Activated CD4-positive, alpha-beta T cell treated with anti-CD3 and anti-CD28 coated beads, Interleukin-2, amount 10 ng/mL, durations not matched to agents 24 days and 14 days (primary cell): ENCODE measurements around the gene KLK13. TPM values are rescaled to one million over a fixed set of nuclear protein-coding genes. Genes with fewer than 3 reads are reported as not detected.

Source experiments
- DNase-seq: peaks from one replicate; pipeline ENCODE4 v3.0.0; 2022
- H3K27ac Mint-ChIP-seq: one replicate; pipeline ENCODE4 v1.8.0; 2022; ENCODE audit warnings: mild to moderate bottlenecking, mixed read lengths
- H3K27me3 Mint-ChIP-seq: one replicate; pipeline ENCODE4 v1.8.0; 2022; ENCODE audit warnings: mixed read lengths
- H3K36me3 Mint-ChIP-seq: one replicate; pipeline ENCODE4 v1.8.0; 2022; ENCODE audit warnings: low read depth, mild to moderate bottlenecking, mixed read lengths
- H3K4me1 Mint-ChIP-seq: one replicate; pipeline ENCODE4 v1.8.0; 2021; ENCODE audit warnings: mixed read lengths
- H3K4me3 Mint-ChIP-seq: one replicate; pipeline ENCODE4 v1.8.0; 2022; ENCODE audit warnings: mild to moderate bottlenecking, moderate library complexity, mixed read lengths
- H3K9me3 Mint-ChIP-seq: one replicate; pipeline ENCODE4 v1.8.0; 2021; ENCODE audit warnings: mixed read lengths
- intact Hi-C: fragments of 100-400 bp; cut with micrococcal nuclease; formaldehyde crosslinking; loops from one replicate; pipeline ENCODE4 v1.15.1; 2023
- total RNA-seq: library from RNA; stranded (reverse); gene quantifications from 2 replicates; pipeline ENCODE4 v1.2.3, GENCODE V29; 2022

The KLK13 gene
- total RNA-seq, 1 donor from 2014 or later = not detected

GRCh38 chr19:51029718-51030117 lies 35.2 kb downstream of the KLK13 start:
- intact Hi-C loops = no loop called here
- Mint-ChIP-seq H3K27ac (no peak overlapping the region), H3K4me3 (no peak overlapping the region), H3K4me1 (no peaks in the 10 kb centered on the region), H3K36me3 (no peaks in the 10 kb centered on the region), H3K9me3 (no peaks in the 10 kb centered on the region), H3K27me3 (peaks cover 3% of the 10 kb centered on the region)
- DNase-seq = no peak

- DNase-seq = no peak
- Mint-ChIP-seq H3K36me3 (no peaks in the 10 kb centered on the region), H3K9me3 (no peaks in the 10 kb centered on the region), H3K27me3 (peaks cover 3% of the 10 kb centered on the region), H3K4me3 (no peak overlapping the region), H3K27ac (no peak overlapping the region), H3K4me1 (no peaks in the 10 kb centered on the region)
- intact Hi-C loops = no loop called here
Measured at GRCh38 chr19:51027873-51028272, 37.0 kb downstream of the KLK13 start.

- no peak for DNase-seq
- H3K27me3 Mint-ChIP-seq = peaks cover 5% of the 10 kb centered on the region
- no peaks in the 10 kb centered on the region for H3K9me3 Mint-ChIP-seq
- no peaks in the 10 kb centered on the region for H3K36me3 Mint-ChIP-seq
- intact Hi-C loops = no loop called here
- H3K27ac Mint-ChIP-seq = no peak overlapping the region
- H3K4me1 Mint-ChIP-seq = no peaks in the 10 kb centered on the region
- no peak overlapping the region for H3K4me3 Mint-ChIP-seq
Measured at GRCh38 chr19:51027126-51027806, 37.6 kb downstream of the KLK13 start.

GRCh38 chr19:51026554-51026831 lies 38.4 kb downstream of the KLK13 start, which contains the start of gene KLK11:
TSS of gene KLK11 (minus strand) at chr19:51026616. CDS start at chr19:51025631, 985 bp downstream.
- no peaks in the 10 kb centered on the region for H3K9me3 Mint-ChIP-seq
- no peak within 1 kb of the TSS for H3K4me3 Mint-ChIP-seq
- intact Hi-C loops = no loop called here
- H3K36me3 Mint-ChIP-seq = no peaks in the 10 kb centered on the region
- H3K4me1 Mint-ChIP-seq = no peaks in the 10 kb centered on the region
- no peak within 1 kb of the TSS for H3K27ac Mint-ChIP-seq
- peaks cover 6% of the 10 kb centered on the region for H3K27me3 Mint-ChIP-seq
- no peak for DNase-seq

- Mint-ChIP-seq H3K4me3 (no peak overlapping the region), H3K9me3 (no peaks in the 10 kb centered on the region), H3K27me3 (peaks cover 8% of the 10 kb centered on the region), H3K36me3 (no peaks in the 10 kb centered on the region), H3K4me1 (no peaks in the 10 kb centered on the region), H3K27ac (no peak overlapping the region)
- no peak for DNase-seq
- intact Hi-C loops = no loop called here
Measured at GRCh38 chr19:51025809-51026553, 38.9 kb downstream of the KLK13 start.

- Mint-ChIP-seq H3K4me3 (no peak overlapping the region), H3K36me3 (no peaks in the 10 kb centered on the region), H3K4me1 (no peaks in the 10 kb centered on the region), H3K27ac (no peak overlapping the region), H3K9me3 (no peaks in the 10 kb centered on the region), H3K27me3 (peaks cover 9% of the 10 kb centered on the region)
- no peak for DNase-seq
- intact Hi-C loops = no loop called here
Measured at GRCh38 chr19:51025401-51025800, 39.5 kb downstream of the KLK13 start.

- H3K9me3 Mint-ChIP-seq = no peaks in the 10 kb centered on the region
- no peak overlapping the region for H3K4me3 Mint-ChIP-seq
- no peak overlapping the region for H3K27ac Mint-ChIP-seq
- DNase-seq = no peak
- H3K36me3 Mint-ChIP-seq = no peaks in the 10 kb centered on the region
- H3K4me1 Mint-ChIP-seq = peaks cover 1% of the 10 kb centered on the region
- peaks cover 14% of the 10 kb centered on the region for H3K27me3 Mint-ChIP-seq
- intact Hi-C loops = loop anchor here (5.0 kb wide), 1 partner anchor 67 kb away; no protein-coding TSS in a partner anchor
Measured at GRCh38 chr19:51024924-51025323, 40.0 kb downstream of the KLK13 start.

- Mint-ChIP-seq H3K9me3 (no peaks in the 10 kb centered on the region), H3K4me1 (peaks cover 3% of the 10 kb centered on the region), H3K4me3 (no peak overlapping the region), H3K27ac (no peak overlapping the region), H3K36me3 (no peaks in the 10 kb centered on the region), H3K27me3 (peaks cover 22% of the 10 kb centered on the region)
- no peak for DNase-seq
- intact Hi-C loops = loop anchor here (5.0 kb wide), 1 partner anchor 68 kb away; no protein-coding TSS in a partner anchor
Measured at GRCh38 chr19:51023946-51024345, 40.9 kb downstream of the KLK13 start.

GRCh38 chr19:51022526-51022925 lies 42.4 kb downstream of the KLK13 start:
- H3K4me3 Mint-ChIP-seq = no peak overlapping the region

GRCh38 chr19:51020988-51021651 lies 43.8 kb downstream of the KLK13 start:
- Mint-ChIP-seq H3K4me1 (peaks cover 12% of the 10 kb centered on the region), H3K9me3 (no peaks in the 10 kb centered on the region), H3K4me3 (no peak overlapping the region), H3K36me3 (peaks cover 3% of the 10 kb centered on the region), H3K27ac (no peak overlapping the region), H3K27me3 (peaks cover 40% of the 10 kb centered on the region)
- peak; percentile 60 for DNase-seq
- intact Hi-C loops = loop anchor here (5.0 kb wide), 1 partner anchor 71 kb away; no protein-coding TSS in a partner anchor

More at GRCh38 chr19:51022526-51022925, 42.4 kb downstream of the KLK13 start:
- no peaks in the 10 kb centered on the region for H3K9me3 Mint-ChIP-seq
- H3K36me3 Mint-ChIP-seq = no peaks in the 10 kb centered on the region
- intact Hi-C loops = loop anchor here (5.0 kb wide), 1 partner anchor 70 kb away; no protein-coding TSS in a partner anchor
- no peak overlapping the region for H3K27ac Mint-ChIP-seq
- H3K4me1 Mint-ChIP-seq = peaks cover 8% of the 10 kb centered on the region
- peaks cover 30% of the 10 kb centered on the region for H3K27me3 Mint-ChIP-seq
- no peak for DNase-seq

GRCh38 chr19:51019544-51019925 lies 45.4 kb downstream of the KLK13 start, which contains the start of gene KLK10:
TSS of gene KLK10 (minus strand) at chr19:51019709. CDS start at chr19:51019130, 579 bp downstream.
- Mint-ChIP-seq H3K4me1 (peaks cover 12% of the 10 kb centered on the region), H3K27me3 (peaks cover 52% of the 10 kb centered on the region), H3K9me3 (no peaks in the 10 kb centered on the region), H3K36me3 (peaks cover 4% of the 10 kb centered on the region), H3K4me3 (peak within 1 kb of the TSS; percentile 56), H3K27ac (no peak within 1 kb of the TSS)
- intact Hi-C loops = no loop called here
- DNase-seq = no peak

- H3K27me3 Mint-ChIP-seq = peaks cover 56% of the 10 kb centered on the region
- peak overlapping the region; percentile 56 for H3K4me3 Mint-ChIP-seq
- DNase-seq = no peak
- H3K36me3 Mint-ChIP-seq = peaks cover 4% of the 10 kb centered on the region
- no peaks in the 10 kb centered on the region for H3K9me3 Mint-ChIP-seq
- intact Hi-C loops = no loop called here
- H3K27ac Mint-ChIP-seq = no peak overlapping the region
- H3K4me1 Mint-ChIP-seq = peaks cover 15% of the 10 kb centered on the region
Measured at GRCh38 chr19:51018745-51019543, 45.9 kb downstream of the KLK13 start.
